ENCODE measurements around the gene TOM1.

TOM1 gene

GRCh38 chr22:35299673-35300499 lies at the start of gene TOM1:
TOM1 (plus strand) TSS chr22:35299894; CDS start chr22:35299929, 35 bp downstream.
- peak; percentile 71 to 100 (median 96) for DNase-seq

DNA sequence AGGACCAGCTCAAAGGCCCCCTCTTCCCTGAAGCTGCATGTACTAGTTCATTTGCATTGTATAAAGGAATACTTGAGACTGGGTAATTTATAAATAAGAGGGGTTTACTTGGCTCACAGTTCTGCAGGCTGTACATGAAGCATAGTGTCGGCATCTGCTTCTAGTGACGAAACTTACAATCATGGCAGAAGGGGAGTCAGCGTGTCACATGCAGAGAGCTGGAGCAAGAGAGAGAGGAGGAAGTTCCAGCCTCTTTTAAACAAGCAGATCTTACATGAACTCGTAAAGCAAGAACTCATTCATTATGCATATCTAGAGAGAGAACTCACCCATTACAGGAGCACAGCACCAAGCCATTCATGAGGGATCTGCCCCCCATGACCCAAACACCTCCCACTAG lies 49.5 kb upstream of the TOM1 start:
- DNase-seq, result no peak

DNA sequence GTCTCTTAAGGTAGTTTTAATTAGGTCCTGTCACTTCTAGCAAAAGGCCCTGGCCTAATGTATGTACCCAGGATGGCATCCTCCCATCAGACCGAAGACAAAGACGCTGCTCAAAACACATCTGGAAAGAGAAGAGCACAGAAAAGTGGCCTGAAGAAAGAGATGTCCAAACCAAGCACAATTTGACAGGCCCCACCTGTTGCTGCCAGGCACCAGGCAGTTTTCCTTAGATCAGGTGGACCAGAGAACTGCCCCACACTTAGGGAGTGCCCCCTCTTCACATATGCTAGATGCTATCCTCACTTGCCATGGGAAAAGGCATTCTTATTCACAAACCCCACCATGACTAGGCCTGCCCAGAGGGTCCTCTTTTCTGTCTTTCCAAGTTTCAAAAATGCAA lies 45.7 kb upstream of the TOM1 start:
- DNase-seq, result no peak

- no peak for DNase-seq
Observed at GRCh38 chr22:35257002-35257320, 42.7 kb upstream of the TOM1 start.

DNA sequence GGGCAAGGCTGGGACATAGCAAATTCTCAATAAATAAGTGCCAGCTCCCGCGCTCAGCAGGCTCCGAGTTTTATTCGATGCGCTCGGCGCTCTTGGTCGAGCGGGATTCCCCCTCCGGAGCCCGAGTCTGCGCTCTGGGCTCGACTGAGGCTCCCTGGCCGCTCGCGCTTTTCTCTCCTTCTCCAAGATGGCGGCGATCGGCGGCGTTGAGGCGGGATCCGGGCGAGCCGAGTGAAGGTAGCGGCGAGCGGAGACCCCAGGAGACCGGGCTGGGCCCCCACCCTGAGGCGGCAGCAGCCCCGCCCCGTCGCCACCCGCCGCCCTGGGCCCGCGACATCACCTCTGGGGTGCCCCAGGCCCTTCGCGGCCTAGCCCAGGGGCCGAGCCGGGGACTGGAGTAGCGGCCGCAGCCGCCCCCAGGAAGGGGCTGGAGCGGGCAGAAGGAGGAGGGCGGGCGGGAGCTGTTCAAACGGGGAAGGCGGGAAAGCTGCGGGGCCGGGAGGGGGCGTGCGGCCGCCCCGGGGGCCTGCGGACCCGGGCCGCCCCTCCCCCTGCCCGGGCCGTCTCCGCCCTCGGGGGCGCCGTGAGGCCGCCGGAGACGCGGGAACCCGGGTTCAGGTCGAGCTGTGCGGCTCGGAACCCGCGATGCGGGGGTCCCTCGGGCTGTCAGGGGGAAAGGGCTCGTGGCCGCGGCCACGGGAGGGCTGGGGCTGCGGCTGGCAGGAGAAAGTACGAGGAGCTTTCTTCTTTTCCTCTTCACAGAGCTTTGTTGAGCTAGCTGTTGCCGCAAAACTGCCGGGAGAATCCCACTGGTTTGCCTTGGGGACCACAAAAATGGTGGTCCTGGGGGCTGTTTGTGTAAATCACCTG lies 42.1 kb upstream of the TOM1 start, which contains the start of gene HMGXB4:
Gene HMGXB4, plus strand, starts transcription at position 173 of the 870 bp plus-strand sequence. CDS start 4,898 bp downstream, outside the sequence.
- DNase-seq, result peak; percentile 37 to 92 (median 80)

GRCh38 chr22:35258191-35258988 lies 41.3 kb upstream of the TOM1 start:
- peak in 3 of 51 donors; percentile 1 to 2 (median 1) for DNase-seq

- no peak for DNase-seq
Observed at GRCh38 chr22:35264986-35265385, 34.7 kb upstream of the TOM1 start.

DNA sequence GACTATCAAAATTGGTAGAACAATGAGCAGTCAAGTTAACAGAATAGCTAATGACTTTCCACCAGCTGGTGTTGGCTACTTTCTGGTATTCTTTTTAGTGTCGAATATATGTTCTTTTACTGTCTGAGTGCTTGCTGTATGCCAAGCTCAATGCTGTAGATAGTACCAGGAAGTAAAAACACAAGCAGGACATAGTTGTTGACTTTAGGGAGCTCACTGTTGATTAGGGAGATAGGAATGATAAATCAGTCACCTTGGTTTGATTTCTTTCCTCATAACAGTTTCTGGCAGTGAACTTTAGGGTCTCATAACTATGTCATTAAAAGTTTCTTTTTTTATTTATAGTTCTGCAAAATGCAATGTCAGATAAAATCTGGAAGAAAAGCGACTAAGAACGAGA lies 33.4 kb upstream of the TOM1 start:
- DNase-seq, result no peak

DNA sequence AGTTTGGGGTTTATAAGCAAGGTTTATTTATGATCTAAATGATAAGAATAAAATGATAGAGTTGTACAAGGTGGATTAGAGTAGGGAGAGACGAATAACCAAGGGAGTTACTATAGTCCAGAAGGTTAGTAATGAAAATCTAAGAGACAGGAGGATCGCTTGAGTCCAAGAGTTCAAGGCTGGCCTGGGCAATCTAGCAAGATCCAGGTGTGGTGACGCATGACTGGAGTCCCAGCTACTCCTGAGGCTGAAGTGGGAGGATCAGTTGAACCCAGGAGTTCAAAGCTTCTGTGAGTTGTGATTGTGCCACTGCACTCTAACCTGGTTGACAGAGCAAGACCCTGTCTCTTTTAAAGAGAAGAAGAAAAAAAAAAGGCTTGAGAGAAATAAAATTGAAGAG lies 30.1 kb upstream of the TOM1 start:
- no peak for DNase-seq

GRCh38 chr22:35274154-35274871 lies 25.4 kb upstream of the TOM1 start:
- DNase-seq, result no peak

GRCh38 chr22:35275580-35275979 lies 24.1 kb upstream of the TOM1 start:
- no peak for DNase-seq

GRCh38 chr22:35276019-35276418 lies 23.7 kb upstream of the TOM1 start:
- DNase-seq, result no peak

GRCh38 chr22:35288116-35288515 lies 11.6 kb upstream of the TOM1 start:
- DNase-seq, result no peak

GRCh38 chr22:35292786-35293185 lies 6.9 kb upstream of the TOM1 start:
- no peak for DNase-seq

GRCh38 chr22:35296051-35296450 lies 3.6 kb upstream of the TOM1 start:
- no peak for DNase-seq

DNA sequence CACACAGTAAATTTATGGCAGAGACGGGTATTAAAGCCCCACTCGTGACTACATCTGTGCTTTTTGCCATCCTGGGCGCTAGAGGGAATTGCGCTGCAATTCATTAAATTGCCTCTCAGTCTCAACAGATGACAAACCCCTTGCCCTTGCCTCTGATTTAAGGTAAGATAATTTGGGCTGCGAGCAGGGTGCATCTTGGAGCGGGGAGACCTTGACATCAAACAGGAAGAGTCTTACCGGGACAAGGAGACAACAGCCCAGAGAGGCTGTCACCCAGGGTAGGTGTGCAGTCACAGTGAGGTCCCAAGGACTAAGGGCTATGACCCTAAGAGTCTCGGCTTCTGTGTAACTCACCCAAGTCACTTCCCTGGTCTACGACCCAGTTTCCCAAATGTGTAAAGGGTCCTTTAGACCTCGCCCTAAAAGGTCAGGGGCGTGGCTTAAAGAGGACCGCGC lies 449 bp upstream of the TOM1 start:
- peak in 2 of 51 donors; percentile 47 to 63 for DNase-seq

GRCh38 chr22:35301372-35301874 lies 1.7 kb downstream of the TOM1 start:
- peak in 1 of 51 donors; percentile 23 for DNase-seq

GRCh38 chr22:35303029-35303624 lies 3.4 kb downstream of the TOM1 start:
- no peak for DNase-seq

DNA sequence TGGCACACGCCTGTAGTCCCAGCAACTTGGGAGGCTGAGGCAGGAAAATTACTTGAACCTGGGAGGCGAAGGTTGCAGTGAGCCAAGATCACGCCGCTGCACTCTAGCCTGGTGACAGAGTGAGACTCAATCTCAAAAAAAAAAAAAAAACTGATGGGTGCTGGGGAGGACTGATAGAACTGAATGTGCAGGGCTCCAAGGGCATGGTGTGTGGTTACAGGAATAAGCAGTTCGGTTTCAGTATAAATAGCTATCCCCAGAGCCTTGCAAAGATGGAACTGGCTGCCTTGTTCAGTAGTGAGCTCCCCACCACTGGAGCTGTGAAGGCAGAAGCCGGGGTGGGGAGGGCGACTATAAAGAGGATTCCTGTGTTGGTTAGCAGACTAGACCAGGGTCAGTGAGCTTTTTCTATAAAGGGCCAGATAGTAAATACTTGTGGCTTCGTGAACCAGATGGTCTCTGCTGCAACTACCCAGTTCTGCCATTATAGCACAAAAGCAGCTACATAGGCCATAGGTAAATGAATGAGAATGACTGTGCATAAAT lies 5.9 kb downstream of the TOM1 start:
- DNase-seq, result no peak
